Thymus (tissue), 11 donors: ENCODE results near the gene TBC1D24. TPM values are rescaled to one million over a fixed set of nuclear protein-coding genes. Genes with fewer than 3 reads are reported as not detected.
"Not testable (repeated sequence)": the region's sequence is repeated elsewhere in the genome, so short reads cannot be mapped to it uniquely, and the experiment has no call there.

Experiments used
- DNase-seq, 9 donors: peaks; one replicate each; pipeline ENCODE4 v3.0.0-alpha.2; 2013; ENCODE audit warnings: low spot score in 9 of 9, low read depth in 6 of 9, missing footprints in 1 of 9
- H3K27ac ChIP-seq, 2 donors: one replicate each; pipeline ENCODE4 v1.5.1; 2013; ENCODE audit warnings: control low read depth in 1 of 2, low read depth in 1 of 2, low read length in 1 of 2, mild to moderate bottlenecking in 1 of 2, moderate library complexity in 1 of 2
- H3K27me3 ChIP-seq, 2 donors: one replicate each; pipeline ENCODE4 v1.5.1; 2013; ENCODE audit warnings: low read length in 1 of 2; ENCODE audit not compliant: control insufficient read depth in 2 of 2, insufficient read depth in 1 of 2
- H3K36me3 ChIP-seq, 2 donors: one replicate each; pipeline ENCODE4 v1.5.1; 2013; ENCODE audit warnings: low read length in 1 of 2, mild to moderate bottlenecking in 1 of 2, moderate library complexity in 1 of 2; ENCODE audit not compliant: control insufficient read depth in 2 of 2, insufficient read depth in 2 of 2
- H3K4me1 ChIP-seq, 2 donors: one replicate each; pipeline ENCODE4 v1.5.1; 2013; ENCODE audit warnings: low read length in 2 of 2; ENCODE audit not compliant: control insufficient read depth in 2 of 2, insufficient read depth in 2 of 2
- H3K4me3 ChIP-seq, 2 donors: one replicate each; pipeline ENCODE4 v1.5.1; 2013; ENCODE audit warnings: low read length in 2 of 2, control low read depth in 1 of 2, mild to moderate bottlenecking in 1 of 2
- H3K9me3 ChIP-seq, 2 donors: one replicate each; pipeline ENCODE4 v1.5.1; 2013; ENCODE audit warnings: low read length in 1 of 2, mild to moderate bottlenecking in 1 of 2; ENCODE audit not compliant: control insufficient read depth in 2 of 2, insufficient read depth in 1 of 2
- WGBS: extraction: QIAGEN DNeasy Blood & Tissue Kit; methylation state at CpG from one replicate; pipeline ENCODE4 v1.1.7; 2013; 5-methylcytosine and 5-hydroxymethylcytosine counted together
- polyA plus RNA-seq: library from polyadenylated mRNA; stranded (reverse); fragments of 200-250 nt; gene quantifications from one replicate; pipeline ENCODE4 v1.2.3, GENCODE V29; 2013
- total RNA-seq: library from RNA; stranded (reverse); fragments of 120-200 nt; gene quantifications from one replicate; pipeline ENCODE4 v1.2.4, GENCODE V29; 2013
- donor health status: healthy.

The TBC1D24 gene
- total and polyA plus RNA-seq, 2 donors: 3.5 to 3.7 TPM

- Histone ChIP-seq H3K36me3 (no peaks in the 10 kb centered on the region), H3K27me3 (peaks cover 34 to 36% of the 10 kb centered on the region in 2 donors), H3K4me1 (peaks cover 5 to 28% of the 10 kb centered on the region in 2 donors), H3K4me3 (no peak overlapping the region), H3K9me3 (no peaks in the 10 kb centered on the region), H3K27ac (no peak overlapping the region)
- 99% methylated on average over 3 of the region's 3 CpGs for WGBS
- no peak for DNase-seq
Measured at GRCh38 chr16:2477327-2477726, 2.4 kb downstream of the TBC1D24 start.

GRCh38 chr16:2478279-2478678 lies 3.4 kb downstream of the TBC1D24 start:
- H3K4me1 ChIP-seq: peaks cover 5 to 30% of the 10 kb centered on the region in 2 donors
- no peaks in the 10 kb centered on the region for H3K9me3 ChIP-seq

GRCh38 chr16:2479996-2480395 lies 5.1 kb downstream of the TBC1D24 start:
- not testable (repeated sequence) for H3K9me3 ChIP-seq, H3K27ac ChIP-seq, DNase-seq, H3K36me3 ChIP-seq, H3K4me3 ChIP-seq
- H3K27me3 ChIP-seq: peaks cover 13 to 15% of the 10 kb centered on the region in 2 donors
- peaks cover 5 to 24% of the 10 kb centered on the region in 2 donors for H3K4me1 ChIP-seq
- 95% methylated on average over 10 of the region's 10 CpGs for WGBS

More at GRCh38 chr16:2478279-2478678, 3.4 kb downstream of the TBC1D24 start:
- H3K4me3 ChIP-seq: no peak overlapping the region
- no peak for DNase-seq
- 95% methylated on average over 8 of the region's 8 CpGs for WGBS
- no peak overlapping the region for H3K27ac ChIP-seq
- no peaks in the 10 kb centered on the region for H3K36me3 ChIP-seq
- peaks cover 25 to 27% of the 10 kb centered on the region in 2 donors for H3K27me3 ChIP-seq

DNA sequence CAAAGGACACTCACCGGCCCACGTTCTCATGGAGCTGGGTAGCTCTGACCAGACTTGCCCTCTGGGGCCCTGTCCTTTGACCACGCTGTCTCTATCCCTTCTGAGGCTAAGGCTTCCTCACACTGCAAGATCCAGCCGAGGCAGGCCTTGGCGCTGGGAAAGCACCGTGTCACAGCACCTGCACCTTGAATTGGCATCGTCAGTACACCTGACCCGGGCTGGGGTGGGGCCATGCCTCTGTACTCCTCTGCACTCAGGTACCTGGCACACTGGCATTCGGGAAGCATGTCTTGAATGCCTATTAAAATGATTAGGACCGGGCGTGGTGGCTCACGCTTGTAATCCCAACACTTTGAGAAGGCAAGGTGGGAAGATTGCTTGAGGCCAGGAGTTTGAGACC lies 6.0 kb downstream of the TBC1D24 start:
- Histone ChIP-seq H3K4me1 (peaks cover under 1 to 18% of the 10 kb centered on the region in 2 donors), H3K27me3 (peaks cover 7 to 8% of the 10 kb centered on the region in 2 donors), H3K27ac (no peak overlapping the region), H3K36me3 (no peaks in the 10 kb centered on the region), H3K9me3 (no peaks in the 10 kb centered on the region), H3K4me3 (no peak overlapping the region)
- WGBS: 94% methylated on average over 12 of the region's 12 CpGs
- no peak for DNase-seq

- Histone ChIP-seq H3K36me3 (no peaks in the 10 kb centered on the region), H3K27ac (no peak overlapping the region), H3K9me3 (no peaks in the 10 kb centered on the region), H3K4me3 (no peak overlapping the region), H3K27me3 (peaks cover under 1% of the 10 kb centered on the region in 2 donors), H3K4me1 (peaks cover 0 to 12% of the 10 kb centered on the region in 2 donors)
- DNase-seq: no peak
- 96% methylated on average over 7 of the region's 7 CpGs for WGBS
Measured at GRCh38 chr16:2481676-2482075, 6.7 kb downstream of the TBC1D24 start.

- Histone ChIP-seq H3K27me3 (no peaks in the 10 kb centered on the region), H3K36me3 (no peaks in the 10 kb centered on the region), H3K27ac (no peak overlapping the region), H3K4me3 (no peak overlapping the region), H3K4me1 (peaks cover 0 to 18% of the 10 kb centered on the region in 2 donors), H3K9me3 (no peaks in the 10 kb centered on the region)
- 92% methylated on average over 13 of the region's 13 CpGs for WGBS
- DNase-seq: no peak
Measured at GRCh38 chr16:2482249-2482648, 7.3 kb downstream of the TBC1D24 start.

DNA sequence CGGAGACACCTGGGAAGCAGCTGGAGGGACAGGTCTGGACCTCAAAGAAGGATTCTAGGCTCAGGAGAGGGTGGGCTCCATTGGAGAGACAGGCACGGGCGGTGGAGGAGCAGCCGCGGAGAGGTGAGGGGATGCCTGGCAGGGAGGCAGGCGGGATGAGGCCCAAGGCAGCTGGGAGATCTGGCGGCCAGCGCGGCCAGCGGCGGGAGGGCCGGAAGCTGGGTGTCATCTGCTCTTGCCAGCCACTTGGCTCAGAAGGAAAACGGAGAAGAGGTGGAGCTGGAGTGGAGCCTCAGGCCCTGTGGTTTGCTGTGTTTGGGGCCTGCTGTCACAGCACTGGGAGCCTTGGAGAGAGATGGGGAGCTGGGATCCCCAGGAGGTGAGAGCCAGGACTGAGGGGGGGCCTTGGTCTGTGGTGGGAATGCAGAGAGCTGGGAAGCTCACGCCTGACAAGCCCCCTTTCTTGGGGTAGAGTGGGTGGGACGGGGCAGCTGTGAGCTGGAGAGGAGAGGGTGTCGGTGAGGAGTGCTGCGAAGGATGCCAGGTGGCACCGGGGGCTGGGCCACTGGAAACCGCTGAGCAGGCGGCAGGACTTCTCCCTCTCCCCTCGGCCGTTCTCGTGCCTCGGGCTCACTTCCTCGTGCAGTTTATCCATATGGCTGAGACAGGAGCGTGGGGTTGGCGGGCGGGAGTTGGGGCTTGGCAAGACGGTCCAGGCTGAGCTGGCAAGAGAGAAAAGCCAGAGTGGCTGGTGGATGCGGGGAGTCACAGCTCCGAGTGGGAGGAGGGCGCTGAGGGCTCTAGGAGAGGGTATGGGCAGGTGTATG lies 8.0 kb downstream of the TBC1D24 start:
- H3K36me3 ChIP-seq: no peaks in the 10 kb centered on the region
- peaks cover 0 to 4% of the 10 kb centered on the region in 2 donors for H3K27me3 ChIP-seq
- H3K4me3 ChIP-seq: no peak overlapping the region
- H3K27ac ChIP-seq: no peak overlapping the region
- no peak for DNase-seq
- WGBS: 79% methylated on average over 32 of the region's 32 CpGs
- H3K4me1 ChIP-seq: peaks cover 4 to 24% of the 10 kb centered on the region in 2 donors
- H3K9me3 ChIP-seq: no peaks in the 10 kb centered on the region

GRCh38 chr16:2483939-2484897 lies 9.3 kb downstream of the TBC1D24 start:
- Histone ChIP-seq H3K27me3 (peaks cover 0 to 5% of the 10 kb centered on the region in 2 donors), H3K27ac (no peak overlapping the region), H3K4me3 (no peak overlapping the region), H3K9me3 (no peaks in the 10 kb centered on the region), H3K36me3 (no peaks in the 10 kb centered on the region), H3K4me1 (peaks cover 6 to 28% of the 10 kb centered on the region in 2 donors)
- WGBS: 95% methylated on average over 16 of the region's 16 CpGs
- no peak for DNase-seq
